ENCODE results near the gene CAPN5. TPM values are rescaled to one million over a fixed set of nuclear protein-coding genes. Genes with fewer than 3 reads are reported as not detected.

CAPN5 gene
- total and polyA plus RNA-seq, 2 donors (not counting 1 experiment from before 2014, with no cell fraction given), result 17.5 to 20.4 TPM

DNA sequence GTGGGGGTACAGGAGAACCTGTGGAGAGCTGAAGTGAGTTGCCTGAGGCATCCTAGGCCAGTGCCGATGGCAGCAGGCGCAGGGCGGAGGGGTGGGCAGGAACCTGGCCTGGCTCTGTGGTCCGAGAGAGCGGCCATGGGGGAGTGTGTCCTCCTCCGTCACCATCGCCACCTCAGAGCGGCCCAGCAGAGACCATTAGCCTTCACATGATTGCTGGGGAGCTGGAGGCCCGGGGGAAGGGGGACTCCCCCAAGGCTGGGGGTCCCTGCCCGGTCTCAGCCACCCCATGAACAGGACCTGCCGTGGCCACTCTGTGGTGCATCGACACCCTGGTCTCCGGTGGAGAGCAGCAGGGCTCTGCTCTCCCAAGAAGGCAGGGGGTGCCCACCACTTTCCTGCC lies 40.0 kb downstream of the CAPN5 start:
- DNase-seq (ENCODE audit: low read depth in 2 of 2), result no peak
- peaks cover 30% of the 10 kb centered on the region for H3K4me1 ChIP-seq (ENCODE audit: control insufficient read depth, extremely low read depth, insufficient read depth, low read length)
- no peak overlapping the region for H3K4me2 ChIP-seq (ENCODE audit: extremely low read depth, insufficient read depth, low read length)
- no peaks in the 10 kb centered on the region for H3K36me3 ChIP-seq (ENCODE audit: control insufficient read depth, insufficient read depth, low read length)
- H3K9ac ChIP-seq (ENCODE audit: insufficient read depth, low read length), result no peak overlapping the region
- no peak overlapping the region for H3K27ac ChIP-seq (ENCODE audit: insufficient read depth, low read length)
- H2AFZ ChIP-seq (ENCODE audit: low read length), result no peak overlapping the region
- H3K27me3 ChIP-seq (ENCODE audit: control insufficient read depth, insufficient read depth, low read length), result no peaks in the 10 kb centered on the region
- no peak overlapping the region for H3K4me3 ChIP-seq (replicated peaks in 1 of 4; ENCODE audit: control extremely low read depth in 1 of 4, insufficient read depth in 1 of 4, low read depth in 3 of 4, low read length in 4 of 4)
- no peaks in the 10 kb centered on the region for H3K79me2 ChIP-seq (ENCODE audit: control insufficient read depth, insufficient read depth, low read length)
- no peaks in the 10 kb centered on the region for H3K9me3 ChIP-seq (ENCODE audit: control insufficient read depth, insufficient read depth, low read depth, low read length)
- H4K20me1 ChIP-seq (ENCODE audit: control insufficient read depth, extremely low read depth, insufficient read depth, low read length), result no peaks in the 10 kb centered on the region
- TF ChIP-seq, protein P1, sequence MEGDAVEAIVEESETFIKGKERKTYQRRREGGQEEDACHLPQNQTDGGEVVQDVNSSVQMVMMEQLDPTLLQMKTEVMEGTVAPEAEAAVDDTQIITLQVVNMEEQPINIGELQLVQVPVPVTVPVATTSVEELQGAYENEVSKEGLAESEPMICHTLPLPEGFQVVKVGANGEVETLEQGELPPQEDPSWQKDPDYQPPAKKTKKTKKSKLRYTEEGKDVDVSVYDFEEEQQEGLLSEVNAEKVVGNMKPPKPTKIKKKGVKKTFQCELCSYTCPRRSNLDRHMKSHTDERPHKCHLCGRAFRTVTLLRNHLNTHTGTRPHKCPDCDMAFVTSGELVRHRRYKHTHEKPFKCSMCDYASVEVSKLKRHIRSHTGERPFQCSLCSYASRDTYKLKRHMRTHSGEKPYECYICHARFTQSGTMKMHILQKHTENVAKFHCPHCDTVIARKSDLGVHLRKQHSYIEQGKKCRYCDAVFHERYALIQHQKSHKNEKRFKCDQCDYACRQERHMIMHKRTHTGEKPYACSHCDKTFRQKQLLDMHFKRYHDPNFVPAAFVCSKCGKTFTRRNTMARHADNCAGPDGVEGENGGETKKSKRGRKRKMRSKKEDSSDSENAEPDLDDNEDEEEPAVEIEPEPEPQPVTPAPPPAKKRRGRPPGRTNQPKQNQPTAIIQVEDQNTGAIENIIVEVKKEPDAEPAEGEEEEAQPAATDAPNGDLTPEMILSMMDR (conservative IDR thresholded peaks at IDR 0.05 in 1 of 2, IDR thresholded peaks at IDR 0.05 in 1 of 2; ENCODE audit: low read depth in 1 of 2, low read length in 2 of 2), result no peak
- TF ChIP-seq EZH2 (IDR thresholded peaks at IDR 0.05; ENCODE audit: low read length, missing control alignments), result no peak

GRCh38 chr11:77107950-77108349 lies 41.2 kb downstream of the CAPN5 start:
- Histone ChIP-seq H4K20me1 (ENCODE audit: control insufficient read depth, extremely low read depth, insufficient read depth, low read length) (no peaks in the 10 kb centered on the region), H3K4me2 (ENCODE audit: extremely low read depth, insufficient read depth, low read length) (peak overlapping the region; percentile 40), H3K9ac (ENCODE audit: insufficient read depth, low read length) (no peak overlapping the region), H3K27me3 (ENCODE audit: control insufficient read depth, insufficient read depth, low read length) (no peaks in the 10 kb centered on the region), H3K27ac (ENCODE audit: insufficient read depth, low read length) (peak overlapping the region; percentile 63), H3K9me3 (ENCODE audit: control insufficient read depth, insufficient read depth, low read depth, low read length) (no peaks in the 10 kb centered on the region), H2AFZ (ENCODE audit: low read length) (no peak overlapping the region), H3K79me2 (ENCODE audit: control insufficient read depth, insufficient read depth, low read length) (no peaks in the 10 kb centered on the region), H3K36me3 (ENCODE audit: control insufficient read depth, insufficient read depth, low read length) (no peaks in the 10 kb centered on the region), H3K4me1 (ENCODE audit: control insufficient read depth, extremely low read depth, insufficient read depth, low read length) (peaks cover 30% of the 10 kb centered on the region), H3K4me3 (replicated peaks in 1 of 4; ENCODE audit: control extremely low read depth in 1 of 4, insufficient read depth in 1 of 4, low read depth in 3 of 4, low read length in 4 of 4) (no peak overlapping the region)
- no peak for TF ChIP-seq EZH2 (IDR thresholded peaks at IDR 0.05; ENCODE audit: low read length, missing control alignments)
- TF ChIP-seq, protein P1 (conservative IDR thresholded peaks at IDR 0.05 in 1 of 2, IDR thresholded peaks at IDR 0.05 in 1 of 2; ENCODE audit: low read depth in 1 of 2, low read length in 2 of 2), result no peak
- peak; percentile 91 to 94 for DNase-seq (ENCODE audit: low read depth in 2 of 2)

DNA sequence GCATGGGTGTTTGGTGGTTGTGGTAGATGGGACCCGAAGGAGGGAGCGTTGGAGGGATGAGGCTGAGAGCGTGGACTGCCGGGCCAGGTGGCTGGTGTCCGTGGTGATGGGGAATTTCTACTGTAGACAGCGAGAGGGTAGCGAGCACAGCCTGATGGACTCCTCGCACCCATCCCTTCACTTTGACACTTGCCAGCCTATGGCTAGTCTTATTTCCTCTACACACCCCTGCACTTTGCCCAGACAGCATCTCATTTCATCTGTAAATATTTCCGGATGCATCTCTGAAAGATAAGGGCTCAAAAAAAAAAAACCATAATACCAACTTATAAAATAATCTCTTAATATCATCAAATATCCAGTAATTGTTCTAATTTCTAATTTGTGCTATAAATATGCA lies 41.7 kb downstream of the CAPN5 start:
- Histone ChIP-seq H4K20me1 (ENCODE audit: control insufficient read depth, extremely low read depth, insufficient read depth, low read length) (no peaks in the 10 kb centered on the region), H3K4me3 (replicated peaks in 1 of 4; ENCODE audit: control extremely low read depth in 1 of 4, insufficient read depth in 1 of 4, low read depth in 3 of 4, low read length in 4 of 4) (no peak overlapping the region), H3K9me3 (ENCODE audit: control insufficient read depth, insufficient read depth, low read depth, low read length) (no peaks in the 10 kb centered on the region), H3K9ac (ENCODE audit: insufficient read depth, low read length) (no peak overlapping the region), H3K27me3 (ENCODE audit: control insufficient read depth, insufficient read depth, low read length) (no peaks in the 10 kb centered on the region), H3K4me1 (ENCODE audit: control insufficient read depth, extremely low read depth, insufficient read depth, low read length) (peaks cover 30% of the 10 kb centered on the region), H3K4me2 (ENCODE audit: extremely low read depth, insufficient read depth, low read length) (peak overlapping the region; percentile 40), H3K36me3 (ENCODE audit: control insufficient read depth, insufficient read depth, low read length) (no peaks in the 10 kb centered on the region), H2AFZ (ENCODE audit: low read length) (no peak overlapping the region), H3K27ac (ENCODE audit: insufficient read depth, low read length) (peak overlapping the region; percentile 63), H3K79me2 (ENCODE audit: control insufficient read depth, insufficient read depth, low read length) (no peaks in the 10 kb centered on the region)
- DNase-seq (ENCODE audit: low read depth in 2 of 2), result no peak
- TF ChIP-seq, protein P1 (conservative IDR thresholded peaks at IDR 0.05 in 1 of 2, IDR thresholded peaks at IDR 0.05 in 1 of 2; ENCODE audit: low read depth in 1 of 2, low read length in 2 of 2), result no peak

All from fibroblast of lung (primary cell).